Loucy (cell line): Measurements from ENCODE around the gene ZNF396.

Experiments used
- EZH2phosphoT487 ChIP-seq: fragments of 200-600 bp; IDR thresholded peaks from 2 replicates; pipeline ENCODE4 v1.6.1; 2018; ENCODE audit warnings: antibody characterized with exemption, mild to moderate bottlenecking, moderate library complexity, borderline replicate concordance
- TF ChIP-seq, protein P1 (sequence below): fragments of 200-600 bp; sonication (generic); conservative IDR thresholded peaks from 2 replicates; pipeline ENCODE4 v1.5.1; 2014; ENCODE audit warnings: mild to moderate bottlenecking, antibody characterized with exemption, low read length

DNA sequence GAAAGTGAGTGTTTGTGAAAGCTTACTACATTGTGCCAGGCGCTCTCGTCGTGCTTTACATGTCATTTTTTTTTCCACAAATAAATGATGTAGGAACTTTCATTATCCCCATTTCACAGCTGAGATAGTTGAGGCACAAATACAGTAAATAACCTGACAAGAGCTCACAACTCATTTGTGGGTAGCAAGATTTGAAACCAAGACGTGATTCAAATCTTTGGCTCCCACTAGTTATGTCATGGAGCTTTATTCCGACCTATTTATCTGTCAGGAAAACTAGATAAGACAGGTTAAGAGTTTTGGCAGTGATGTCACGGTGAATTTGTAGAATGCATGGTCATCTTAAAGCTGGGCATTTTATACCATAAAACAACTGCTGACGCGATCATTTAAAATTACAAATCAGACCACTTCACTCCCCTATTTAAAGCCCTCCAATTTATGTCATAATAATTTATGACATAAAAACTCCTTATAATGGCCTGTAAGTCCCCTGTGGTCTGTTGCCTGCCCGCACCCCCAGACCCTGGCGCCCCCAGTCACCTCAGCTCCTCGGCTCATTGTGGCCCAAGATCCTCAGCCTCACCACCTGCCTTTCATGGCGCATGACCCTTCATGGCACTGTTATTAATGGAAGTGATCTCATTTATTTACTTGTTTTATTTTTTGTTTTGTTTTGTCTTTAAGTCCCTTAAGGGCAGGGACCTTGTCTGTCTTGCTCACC, 32.2 kb downstream of the ZNF396 start:
- TF ChIP-seq, protein P1, sequence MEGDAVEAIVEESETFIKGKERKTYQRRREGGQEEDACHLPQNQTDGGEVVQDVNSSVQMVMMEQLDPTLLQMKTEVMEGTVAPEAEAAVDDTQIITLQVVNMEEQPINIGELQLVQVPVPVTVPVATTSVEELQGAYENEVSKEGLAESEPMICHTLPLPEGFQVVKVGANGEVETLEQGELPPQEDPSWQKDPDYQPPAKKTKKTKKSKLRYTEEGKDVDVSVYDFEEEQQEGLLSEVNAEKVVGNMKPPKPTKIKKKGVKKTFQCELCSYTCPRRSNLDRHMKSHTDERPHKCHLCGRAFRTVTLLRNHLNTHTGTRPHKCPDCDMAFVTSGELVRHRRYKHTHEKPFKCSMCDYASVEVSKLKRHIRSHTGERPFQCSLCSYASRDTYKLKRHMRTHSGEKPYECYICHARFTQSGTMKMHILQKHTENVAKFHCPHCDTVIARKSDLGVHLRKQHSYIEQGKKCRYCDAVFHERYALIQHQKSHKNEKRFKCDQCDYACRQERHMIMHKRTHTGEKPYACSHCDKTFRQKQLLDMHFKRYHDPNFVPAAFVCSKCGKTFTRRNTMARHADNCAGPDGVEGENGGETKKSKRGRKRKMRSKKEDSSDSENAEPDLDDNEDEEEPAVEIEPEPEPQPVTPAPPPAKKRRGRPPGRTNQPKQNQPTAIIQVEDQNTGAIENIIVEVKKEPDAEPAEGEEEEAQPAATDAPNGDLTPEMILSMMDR = no peak
- no peak for TF ChIP-seq EZH2phosphoT487
